ENCODE results near the gene SINHCAF.

Gene SINHCAF

GRCh38 chr12:31231611-31232360 is 94.2 kb downstream of the SINHCAF start:
- DNase-seq: no peak
